GM12878 (cell line): Measurements from ENCODE around the gene HIBCH. TPM values are rescaled to one million over a fixed set of nuclear protein-coding genes. Genes with fewer than 3 reads are reported as not detected.

Experiments
- ATAC-seq: fragments of 200-7000 bp; cut with Tn5 transposase; 3 replicates; pipeline ENCODE4 v1.9.1; 2020; ENCODE audit warnings: mild to moderate bottlenecking, moderate library complexity
- BruUV-seq: library from RNA; stranded (reverse); fragments of 400-500 nt; replicated peaks from 2 replicates; lab custom pipeline; 2021; lab: Mats Ljungman, UMichigan
- CTCF ChIA-PET: fragments of 300-600 bp; sonication (Branson Sonifier 250); formaldehyde crosslinking; extraction: SDS; loops from one replicate; lab custom pipeline; 2021; ENCODE audit warnings: inconsistent platforms; lab: Yijun Ruan, JAX
- POLR2A ChIA-PET: fragments of 350-600 bp; formaldehyde crosslinking; extraction: SDS; loops from one replicate; lab custom pipeline; 2021; ENCODE audit warnings: inconsistent platforms; lab: Charles Lee
- RAD21 ChIA-PET: fragments of 300-600 bp; sonication (Branson Sonifier 250); formaldehyde crosslinking; loops from one replicate; lab custom pipeline; 2023; ENCODE audit warnings: antibody characterized with exemption; ENCODE audit not compliant: unreplicated experiment; lab: Charles Lee
- SMC1A ChIA-PET: fragments of 300-600 bp; sonication (Branson Sonifier 250); formaldehyde crosslinking; loops from one replicate; lab custom pipeline; 2023; ENCODE audit not compliant: unreplicated experiment, uncharacterized antibody; lab: Charles Lee
- DNase-seq: peaks from one replicate; pipeline ENCODE4 v3.0.0-alpha.2; 2011; ENCODE audit warnings: low read depth, low spot score
- FAIRE-seq: peaks from 3 replicates; lab custom pipeline; 2011; peaks lifted over from hg19 to GRCh38; lab: Jason Lieb, UNC
- H2AFZ ChIP-seq: 2 replicates; pipeline ENCODE4 v1.6.0; 2011; ENCODE audit warnings: low read depth, low read length, control low read depth; ENCODE audit not compliant: control insufficient read depth
- H3K27ac ChIP-seq: 2 replicates; pipeline ENCODE4 v1.5.1; 2011; ENCODE audit warnings: control low read depth; ENCODE audit not compliant: control insufficient read depth, insufficient read depth
- H3K27me3 ChIP-seq, 2 experiments: replicated peaks in 1 of 2; 2 replicates each; pipeline versions ENCODE4 v1.6.0 to v1.6.1; 2011; ENCODE audit warnings: low read length in 1 of 2; ENCODE audit not compliant: control insufficient read depth in 2 of 2, insufficient read depth in 2 of 2
- H3K36me3 ChIP-seq, 2 experiments: 2 replicates each; pipeline ENCODE4 v1.5.1; 2011; ENCODE audit warnings: low read length in 1 of 2; ENCODE audit not compliant: control insufficient read depth in 2 of 2, insufficient read depth in 2 of 2
- H3K4me1 ChIP-seq: 2 replicates; pipeline ENCODE4 v1.6.1; 2011; ENCODE audit warnings: mild to moderate bottlenecking, low read length, moderate library complexity, mixed read lengths; ENCODE audit not compliant: control insufficient read depth, insufficient read depth
- H3K4me2 ChIP-seq: 2 replicates; pipeline ENCODE4 v1.6.0; 2011; ENCODE audit warnings: control low read depth; ENCODE audit not compliant: control insufficient read depth, insufficient read depth
- H3K4me3 ChIP-seq: fragments of 200-600 bp; sonication (generic); 2 replicates; pipeline ENCODE4 v1.5.1; 2016
- H3K79me2 ChIP-seq: 2 replicates; pipeline ENCODE4 v1.6.0; 2011; ENCODE audit warnings: low read length; ENCODE audit not compliant: control insufficient read depth, insufficient read depth
- H3K9ac ChIP-seq: 2 replicates; pipeline ENCODE4 v1.8.0; 2011; ENCODE audit warnings: low read length, control low read depth, mixed read lengths; ENCODE audit not compliant: control insufficient read depth, insufficient read depth
- H3K9me3 ChIP-seq: replicated peaks from 3 replicates; pipeline ENCODE4 v1.5.1; 2011; ENCODE audit warnings: mild to moderate bottlenecking, low read length; ENCODE audit not compliant: control insufficient read depth, insufficient read depth
- H4K20me1 ChIP-seq: 2 replicates; pipeline ENCODE4 v1.6.0; 2011; ENCODE audit not compliant: control insufficient read depth, insufficient read depth
- ASH2L ChIP-seq: fragments of 300-600, 200-600 bp; sonication (generic); IDR thresholded peaks from 2 replicates; pipeline ENCODE4 v1.6.1; 2017; ENCODE audit warnings: low read depth, mild to moderate bottlenecking, borderline replicate concordance
- BCL11A ChIP-seq: IDR thresholded peaks from 2 replicates; pipeline ENCODE4 v1.6.1; 2011; ENCODE audit warnings: low read depth, low read length
- BHLHE40 ChIP-seq, 2 experiments: fragments of 450-650 bp in 1 of 2; IDR thresholded peaks; 2 replicates each; pipeline ENCODE4 v1.6.1; 2011 to 2017; ENCODE audit warnings: low read depth in 2 of 2, borderline replicate concordance in 1 of 2, improper control_type of control experiment in 1 of 2, low read length in 1 of 2, mild to moderate bottlenecking in 1 of 2
- GATAD2B ChIP-seq: fragments of 450-650 bp; conservative IDR thresholded peaks from 2 replicates; pipeline ENCODE4 v1.6.1; 2017; ENCODE audit warnings: low read depth, mild to moderate bottlenecking, moderate library complexity
- HDAC6 ChIP-seq: fragments of 200-600 bp; sonication (generic); IDR thresholded peaks from one replicate; pipeline ENCODE4 v1.8.0; 2017; ENCODE audit warnings: antibody characterized with exemption; ENCODE audit not compliant: unreplicated experiment
- MXI1 ChIP-seq: fragments of 150-350 bp; IDR thresholded peaks from 2 replicates; pipeline ENCODE4 v1.6.1; 2011; ENCODE audit warnings: low read depth, mild to moderate bottlenecking, inconsistent platforms, low read length, improper control_type of control experiment
- RCOR1 ChIP-seq: conservative IDR thresholded peaks from 2 replicates; pipeline ENCODE4 v1.6.1; 2012; ENCODE audit warnings: low read depth, low read length, improper control_type of control experiment
- SMC3 ChIP-seq: IDR thresholded peaks from 2 replicates; pipeline ENCODE4 v1.6.1; 2011; ENCODE audit warnings: low read length, improper control_type of control experiment, borderline replicate concordance
- SPI1 ChIP-seq: IDR thresholded peaks from 2 replicates; pipeline ENCODE4 v1.6.1; 2011; ENCODE audit warnings: low read depth, mild to moderate bottlenecking, low read length, moderate library complexity, borderline replicate concordance; ENCODE audit not compliant: insufficient read depth
- SRF ChIP-seq, 2 experiments: IDR thresholded peaks; 2 replicates each; pipeline ENCODE4 v1.6.1; 2011; ENCODE audit warnings: low read depth in 2 of 2, low read length in 2 of 2, mild to moderate bottlenecking in 1 of 2, moderate library complexity in 1 of 2
- WGBS: methylation state at CpG from one replicate; pipeline ENCODE4 v1.1.6; 2016; ENCODE audit warnings: low lambda C conversion rate; ENCODE audit not compliant: insufficient replicate concordance, insufficient coverage; ENCODE audit errors: missing lambda C conversion rate; 5-methylcytosine and 5-hydroxymethylcytosine counted together
- in situ Hi-C: fragments of 300-500 bp; cut with MboI; formaldehyde crosslinking; loops from 9 replicates; pipeline ENCODE4 v1.14.3; 2018; ENCODE audit warnings: mixed read lengths
- intact Hi-C: fragments of 100-400 bp; cut with micrococcal nuclease; formaldehyde crosslinking; loops from one replicate; pipeline ENCODE4 v1.14.2; 2022; ENCODE audit not compliant: unreplicated experiment
- polyA plus RNA-seq, 11 experiments: library from polyadenylated mRNA; depleted of rRNA in 4 of 11; unstranded in 6 of 11; stranded (reverse) in 5 of 11; fragments of >200 nt; fragmentation: Nextera tagmentation in 4 of 11; fragmentation: Illumina TruSeq in 1 of 11; extraction: Ambion mirVana in 4 of 11; extraction: Trizol in 1 of 11; gene quantifications; 1 replicate in 1 of 11; 2 replicates in 10 of 11; pipeline versions ENCODE4 v1.2.1 to v1.2.3, GENCODE V29; 2011 to 2016; ENCODE audit warnings: inconsistent platforms in 2 of 11, missing spikeins in 2 of 11, low read depth in 1 of 11
- total RNA-seq, 4 experiments: library from RNA; depleted of rRNA in 3 of 4; stranded (reverse); fragments of >200 nt in 3 of 4; fragmentation: Illumina TruSeq in 1 of 4; extraction: Trizol in 1 of 4; gene quantifications; 2 replicates each; pipeline versions ENCODE4 v1.2.1 to v1.2.3, GENCODE V29; 2013 to 2021
- TF ChIP-seq, protein P1 (sequence below), 3 experiments: IDR thresholded peaks in 2 of 3; conservative IDR thresholded peaks in 1 of 3; 2 replicates each; pipeline ENCODE4 v1.5.1; 2011; ENCODE audit warnings: low read depth in 3 of 3, low read length in 3 of 3, mild to moderate bottlenecking in 3 of 3, control low read depth in 2 of 3, moderate library complexity in 2 of 3, inconsistent platforms in 1 of 3, mixed read lengths in 1 of 3; ENCODE audit not compliant: control insufficient read depth in 2 of 3, insufficient read depth in 1 of 3; ENCODE audit errors: extremely low read depth in 1 of 3

The HIBCH gene
- total and polyA plus RNA-seq, 10 of the 15 experiments (the other 5 are each of a cell fraction or from before 2014, with no cell fraction given) = 22.3 to 81.0 (median 37.4) TPM

DNA sequence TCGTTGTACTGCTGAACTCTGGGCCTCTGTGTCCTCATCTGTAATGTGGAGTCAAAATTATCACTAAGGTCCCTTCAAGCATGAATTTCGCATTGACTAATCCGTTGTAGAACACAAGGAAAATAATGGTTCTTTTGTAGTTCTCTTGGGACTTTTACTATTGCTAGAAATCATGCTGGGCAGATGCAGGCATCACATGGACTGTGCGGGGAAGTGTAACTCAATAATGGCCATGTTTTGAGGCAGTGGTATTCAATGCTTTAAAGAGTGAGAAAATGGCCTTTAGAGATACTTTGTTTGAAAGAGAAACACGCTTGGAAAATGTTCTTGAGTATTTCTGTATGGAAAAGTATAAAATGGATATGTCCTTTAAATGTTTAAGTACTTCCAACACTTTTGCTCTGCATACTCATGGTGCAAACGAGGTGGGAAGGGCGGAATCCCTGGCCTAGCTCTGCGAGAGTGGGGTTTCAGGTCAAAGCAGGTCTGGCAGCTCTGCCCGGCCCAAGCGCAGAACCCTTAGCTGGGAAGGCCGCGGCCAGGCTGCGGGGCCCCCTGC is 139.8 kb downstream of the HIBCH start (continued):
- TF ChIP-seq BCL11A (no peak), SRF (IDR thresholded peaks at IDR 0.05; ENCODE audit: low read depth in 2 of 2, low read length in 2 of 2) (no peak), RCOR1 (no peak), ASH2L (no peak), SPI1 (0 out of 2 replicates have a peak, but pooled peaks have one; percentile 3), HDAC6 (no peak), BHLHE40 (IDR thresholded peaks at IDR 0.05; ENCODE audit: borderline replicate concordance in 1 of 2, low read depth in 2 of 2, low read length in 1 of 2) (0 out of 4 replicates have a peak, but pooled peaks of 1 of the 2 experiments have one; percentile 5), SMC3 (0 out of 2 replicates have a peak, but pooled peaks have one; percentile 34)
- TF ChIP-seq, protein P1, sequence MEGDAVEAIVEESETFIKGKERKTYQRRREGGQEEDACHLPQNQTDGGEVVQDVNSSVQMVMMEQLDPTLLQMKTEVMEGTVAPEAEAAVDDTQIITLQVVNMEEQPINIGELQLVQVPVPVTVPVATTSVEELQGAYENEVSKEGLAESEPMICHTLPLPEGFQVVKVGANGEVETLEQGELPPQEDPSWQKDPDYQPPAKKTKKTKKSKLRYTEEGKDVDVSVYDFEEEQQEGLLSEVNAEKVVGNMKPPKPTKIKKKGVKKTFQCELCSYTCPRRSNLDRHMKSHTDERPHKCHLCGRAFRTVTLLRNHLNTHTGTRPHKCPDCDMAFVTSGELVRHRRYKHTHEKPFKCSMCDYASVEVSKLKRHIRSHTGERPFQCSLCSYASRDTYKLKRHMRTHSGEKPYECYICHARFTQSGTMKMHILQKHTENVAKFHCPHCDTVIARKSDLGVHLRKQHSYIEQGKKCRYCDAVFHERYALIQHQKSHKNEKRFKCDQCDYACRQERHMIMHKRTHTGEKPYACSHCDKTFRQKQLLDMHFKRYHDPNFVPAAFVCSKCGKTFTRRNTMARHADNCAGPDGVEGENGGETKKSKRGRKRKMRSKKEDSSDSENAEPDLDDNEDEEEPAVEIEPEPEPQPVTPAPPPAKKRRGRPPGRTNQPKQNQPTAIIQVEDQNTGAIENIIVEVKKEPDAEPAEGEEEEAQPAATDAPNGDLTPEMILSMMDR (IDR thresholded peaks at IDR 0.05 in 2 of 3, conservative IDR thresholded peaks at IDR 0.05 in 1 of 3; ENCODE audit: control insufficient read depth in 2 of 3, extremely low read depth in 1 of 3, insufficient read depth in 1 of 3, low read depth in 3 of 3, low read length in 3 of 3) = peak in 1 of 3 experiments; percentile 56; a peak in 1 of 6 replicates

DNA sequence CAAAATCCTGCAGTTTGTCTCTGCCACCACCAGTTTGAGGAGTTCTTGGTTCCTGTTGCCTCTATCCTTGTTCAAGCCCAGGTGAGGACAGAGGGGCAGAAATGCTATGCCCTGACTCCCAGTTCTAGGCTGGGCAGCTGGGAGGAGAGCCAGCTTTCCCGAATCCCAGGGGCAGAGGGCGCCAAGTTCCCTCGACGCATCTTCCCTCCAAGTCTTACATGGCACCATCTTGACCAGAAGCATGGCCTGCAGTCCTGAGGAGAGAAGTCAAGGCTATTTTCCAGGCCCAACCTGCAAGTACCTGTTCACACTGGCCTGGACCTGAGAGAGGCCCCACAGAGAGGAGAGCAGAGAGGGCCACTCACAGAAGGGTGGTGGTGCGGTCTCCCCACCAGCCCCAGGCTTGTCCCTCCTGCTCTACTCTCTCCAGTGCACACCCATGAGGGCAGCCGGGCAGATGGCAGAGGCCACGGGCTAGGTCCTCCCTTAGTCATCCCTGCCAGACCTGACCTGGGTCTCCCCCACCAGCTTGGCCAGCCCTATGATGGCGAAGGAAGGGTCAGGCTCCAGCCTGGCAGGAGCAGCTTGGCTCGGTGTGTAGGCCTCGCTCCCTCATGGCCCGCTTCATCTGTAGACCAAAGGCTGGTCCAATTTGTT is 141.4 kb downstream of the HIBCH start:
- POLR2A ChIA-PET = no interaction called here
- peaks cover 16% of the 10 kb centered on the region for H3K4me1 ChIP-seq
- SMC1A ChIA-PET = interaction anchor here (3.8 kb wide), 1 partner anchor 57 kb away, joined by 17 read pairs; no protein-coding TSS in a partner anchor
- WGBS = 88% methylated on average over 11 of the region's 11 CpGs
- H3K27me3 ChIP-seq = no peaks in the 10 kb centered on the region
- no peak overlapping the region for H3K4me2 ChIP-seq
- RAD21 ChIA-PET = no interaction called here
- TF ChIP-seq MXI1 (no peak), GATAD2B (no peak)
- no peak overlapping the region for H3K27ac ChIP-seq
- BruUV-seq = no TSS peak
- CTCF ChIA-PET = interaction anchor here (6.3 kb wide), 1 partner anchor 89 kb away, joined by 73 read pairs; no protein-coding TSS in a partner anchor
- no peaks in the 10 kb centered on the region; the same call in 1 of the 2 replicates for H3K79me2 ChIP-seq
- in situ Hi-C loops (no loop called here), intact Hi-C loops (no loop called here)
- H4K20me1 ChIP-seq = no peaks in the 10 kb centered on the region
- ATAC-seq (no peak), DNase-seq (no peak), FAIRE-seq (no peak)
- H3K9me3 ChIP-seq = no peaks in the 10 kb centered on the region
- no peaks in the 10 kb centered on the region for H3K36me3 ChIP-seq
- no peak overlapping the region for H3K4me3 ChIP-seq
- H3K9ac ChIP-seq = no peak overlapping the region
- no peak overlapping the region for H2AFZ ChIP-seq
